NCI-H2107 treated with DMSO at 0.1 percent for 48 hours (cell line): Measurements from ENCODE around the gene SLC22A4.

Source experiments
- DNase-seq: peaks from one replicate; lab custom pipeline; 2025; ENCODE audit not compliant: unreplicated experiment; lab: John Stamatoyannopoulos, UW

The SLC22A4 gene

GRCh38 chr5:132293992-132294727 is at the start of gene SLC22A4:
Gene SLC22A4, plus strand, starts transcription at chr5:132294394. Its CDS starts 223 bp downstream, at chr5:132294617.
- peak; percentile 39 for DNase-seq

GRCh38 chr5:132245593-132245992 is 48.6 kb upstream of the SLC22A4 start:
- DNase-seq, result no peak

GRCh38 chr5:132246806-132247205 is 47.4 kb upstream of the SLC22A4 start:
- DNase-seq, result no peak

- DNase-seq, result no peak
These were observed 43.6 kb upstream of the SLC22A4 start for GRCh38 chr5:132250547-132250946.

DNA sequence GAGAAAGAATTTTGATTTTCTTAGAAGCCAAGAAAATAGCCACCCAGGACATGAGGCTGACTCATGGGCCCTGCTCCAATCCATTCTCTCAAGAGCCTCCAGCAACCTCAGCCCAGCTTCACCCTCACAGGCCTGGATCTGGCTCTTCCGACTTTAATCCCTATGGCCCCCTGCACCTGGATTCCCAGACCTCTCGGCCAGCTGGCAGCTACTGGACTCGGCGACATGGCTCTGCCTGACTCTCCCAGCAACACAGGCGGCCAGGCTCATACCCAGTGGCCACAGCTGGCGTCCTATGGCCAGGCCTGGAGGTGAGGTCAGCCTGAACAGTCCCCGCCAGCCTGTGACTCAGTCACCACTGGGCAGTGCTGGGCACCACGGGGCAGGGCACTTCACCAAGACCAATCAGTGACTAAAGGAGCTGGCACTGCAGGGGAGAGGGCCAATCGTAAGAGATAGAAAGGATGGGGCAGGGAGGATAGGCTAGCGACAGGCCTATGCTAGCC is 42.9 kb upstream of the SLC22A4 start:
- DNase-seq, result no peak

DNA sequence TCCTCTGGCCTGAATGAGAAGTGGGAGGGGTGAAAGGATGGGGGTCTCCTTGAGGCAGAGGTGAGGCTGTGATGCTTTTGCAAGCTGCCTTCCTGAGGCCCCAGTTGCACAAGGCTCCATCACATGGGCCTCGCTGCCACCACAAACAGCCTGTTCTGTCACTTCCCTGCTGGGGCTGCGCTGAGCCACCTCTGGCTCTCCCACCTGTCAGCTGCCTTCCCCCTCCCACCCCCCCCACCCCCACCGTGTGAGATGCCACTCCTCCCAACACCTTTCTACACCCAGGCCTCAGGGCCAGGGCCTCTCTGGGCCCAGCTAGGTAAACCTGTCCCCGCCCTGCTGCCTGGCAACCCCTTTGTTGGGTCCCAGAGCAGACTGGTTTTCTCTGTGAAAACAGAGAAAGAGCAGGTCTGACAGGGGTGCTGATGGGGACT is 41.2 kb upstream of the SLC22A4 start:
- DNase-seq, result no peak

DNA sequence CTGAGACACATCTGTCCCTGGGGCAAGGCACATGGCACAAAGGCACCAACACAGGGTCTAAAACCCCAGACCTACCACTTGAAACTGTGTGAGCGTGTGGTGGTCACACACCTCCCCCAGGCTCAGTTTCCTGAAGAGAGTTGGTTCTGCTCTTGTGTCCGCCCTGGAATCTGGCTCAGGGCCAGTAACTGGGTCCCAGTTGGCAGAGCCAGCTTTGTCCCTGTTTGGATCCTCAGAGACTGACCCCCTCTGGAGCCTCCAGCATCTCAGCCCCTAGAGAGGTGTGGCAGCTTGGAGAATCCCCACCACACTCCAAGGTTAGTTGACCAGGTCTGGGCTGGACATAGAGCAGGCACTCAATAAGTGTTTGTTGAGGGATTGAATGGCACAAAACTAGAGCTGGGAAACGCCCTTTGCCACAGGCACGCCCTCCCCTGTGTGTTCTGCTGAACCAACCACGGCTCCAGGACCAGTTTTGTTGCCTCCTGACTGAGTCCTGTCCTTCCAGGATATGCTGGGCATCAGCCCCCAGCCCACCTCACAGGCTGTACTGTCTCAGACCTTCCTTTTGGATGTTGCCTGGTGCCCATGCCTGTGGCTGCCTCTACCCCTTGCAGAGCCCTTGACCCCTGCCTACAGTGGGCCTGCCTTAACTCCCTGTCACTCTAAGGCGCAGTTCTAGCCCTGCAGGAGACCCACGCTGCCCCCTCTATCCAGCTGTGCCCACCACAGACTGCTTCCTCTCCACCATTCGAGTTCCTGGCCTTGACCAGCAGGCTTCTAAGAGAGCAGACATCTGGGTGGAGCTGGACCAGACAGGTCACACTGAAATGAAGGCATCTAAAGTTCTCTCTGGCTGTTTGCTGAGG is 40.5 kb upstream of the SLC22A4 start:
- DNase-seq, result no peak

DNA sequence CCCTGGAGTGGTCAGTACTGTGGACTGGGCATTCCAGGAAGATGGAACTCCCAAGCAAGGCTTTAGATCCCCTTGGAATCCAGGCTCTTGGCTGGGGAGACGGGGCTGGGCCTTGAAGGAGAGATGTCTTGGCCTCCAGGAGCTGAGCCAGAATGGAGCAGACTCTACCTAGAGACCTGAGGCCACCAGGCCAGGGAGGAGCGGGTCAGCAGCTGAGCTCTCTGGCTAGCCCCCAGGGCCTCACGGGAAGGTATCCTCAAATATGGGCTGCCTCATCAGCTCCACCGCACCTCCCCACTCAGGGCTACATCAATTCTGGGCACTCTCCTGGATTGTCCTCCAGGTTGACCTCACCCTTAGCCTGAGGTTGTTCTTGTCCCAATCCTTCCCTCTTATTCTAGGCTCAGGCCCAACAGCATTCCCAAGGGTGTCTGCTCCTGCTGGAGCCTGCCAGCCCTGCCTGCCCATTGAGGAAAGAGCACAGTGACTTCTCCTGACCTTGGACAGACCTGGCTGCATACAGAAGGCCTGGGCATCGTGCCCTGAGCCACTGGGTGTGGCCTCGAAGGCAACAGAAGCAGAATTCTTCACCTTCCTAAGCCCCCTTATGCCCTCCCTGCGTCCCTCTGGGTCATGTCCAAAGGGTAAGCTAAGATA is 39.7 kb upstream of the SLC22A4 start:
- DNase-seq, result no peak

GRCh38 chr5:132256086-132256782 is 38.0 kb upstream of the SLC22A4 start:
- DNase-seq, result no peak

DNA sequence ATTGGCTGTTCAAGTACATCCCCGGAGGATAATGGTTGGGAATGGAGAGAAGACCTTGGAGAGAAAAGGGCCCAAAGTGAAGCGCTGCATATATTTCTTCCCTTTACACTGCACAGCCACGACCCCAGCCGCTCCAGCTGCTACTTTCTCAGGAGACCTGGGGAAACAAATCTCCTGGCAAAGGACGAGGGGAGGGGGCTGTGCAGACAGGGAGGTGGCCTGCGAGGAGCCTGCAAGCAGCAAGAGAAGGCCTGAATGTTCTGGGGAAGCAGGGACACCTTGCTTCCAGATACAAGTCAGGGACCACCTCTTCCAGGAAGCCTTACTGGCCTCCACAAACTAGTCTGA is 37.4 kb upstream of the SLC22A4 start:
- DNase-seq, result no peak

- DNase-seq, result no peak
These were observed 36.8 kb upstream of the SLC22A4 start, which contains the start of gene PDLIM4 for GRCh38 chr5:132257131-132258101. Gene PDLIM4, plus strand, starts transcription at chr5:132257696. Its CDS starts 39 bp downstream, at chr5:132257735.

DNA sequence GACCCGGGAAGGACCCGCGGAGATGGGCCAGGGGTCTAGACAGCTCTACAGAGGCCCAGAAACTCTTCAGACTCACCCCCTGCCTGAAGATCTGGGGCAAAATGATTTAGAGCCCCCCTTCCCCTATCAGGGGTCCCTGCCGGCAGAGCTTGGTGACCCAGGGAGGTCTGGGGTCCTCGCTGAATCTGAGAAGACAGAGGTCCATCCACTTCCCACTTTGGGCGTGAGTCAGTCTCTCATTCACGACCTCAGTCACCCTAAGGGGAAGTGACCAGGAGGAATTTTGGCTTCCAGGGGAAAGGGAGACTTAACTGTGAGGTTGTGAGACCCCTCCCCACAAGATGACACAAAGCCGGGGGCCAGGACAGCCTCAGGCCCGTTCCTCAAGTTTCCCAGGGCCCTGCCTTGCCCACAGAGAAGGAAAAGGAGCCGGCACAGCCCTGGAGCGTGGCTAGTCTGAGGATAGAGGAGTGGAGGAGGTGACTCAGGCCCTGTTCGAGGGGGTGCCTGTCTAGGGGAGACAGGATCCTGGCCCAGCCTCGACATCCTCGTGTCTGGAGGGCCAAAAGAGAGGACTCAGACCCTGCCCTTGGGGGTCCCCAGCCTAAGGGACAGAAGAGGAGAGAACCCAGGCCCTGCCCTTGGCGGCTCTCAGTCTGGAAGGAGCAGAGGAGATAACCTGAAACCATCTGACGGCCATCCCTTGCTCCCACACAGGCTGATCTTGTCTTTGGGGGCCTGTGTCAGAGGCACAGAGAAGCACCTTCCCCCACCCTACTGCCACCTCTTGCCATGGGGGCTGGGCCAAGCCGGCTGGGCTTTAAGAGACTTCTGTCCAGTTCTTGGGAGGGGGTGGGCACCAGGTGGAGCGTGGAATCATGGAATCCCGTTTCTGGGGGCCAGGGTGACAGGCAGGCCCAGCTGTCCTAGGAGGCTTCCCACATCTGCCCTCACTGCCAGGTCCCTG is 35.8 kb upstream of the SLC22A4 start:
- DNase-seq, result no peak

DNA sequence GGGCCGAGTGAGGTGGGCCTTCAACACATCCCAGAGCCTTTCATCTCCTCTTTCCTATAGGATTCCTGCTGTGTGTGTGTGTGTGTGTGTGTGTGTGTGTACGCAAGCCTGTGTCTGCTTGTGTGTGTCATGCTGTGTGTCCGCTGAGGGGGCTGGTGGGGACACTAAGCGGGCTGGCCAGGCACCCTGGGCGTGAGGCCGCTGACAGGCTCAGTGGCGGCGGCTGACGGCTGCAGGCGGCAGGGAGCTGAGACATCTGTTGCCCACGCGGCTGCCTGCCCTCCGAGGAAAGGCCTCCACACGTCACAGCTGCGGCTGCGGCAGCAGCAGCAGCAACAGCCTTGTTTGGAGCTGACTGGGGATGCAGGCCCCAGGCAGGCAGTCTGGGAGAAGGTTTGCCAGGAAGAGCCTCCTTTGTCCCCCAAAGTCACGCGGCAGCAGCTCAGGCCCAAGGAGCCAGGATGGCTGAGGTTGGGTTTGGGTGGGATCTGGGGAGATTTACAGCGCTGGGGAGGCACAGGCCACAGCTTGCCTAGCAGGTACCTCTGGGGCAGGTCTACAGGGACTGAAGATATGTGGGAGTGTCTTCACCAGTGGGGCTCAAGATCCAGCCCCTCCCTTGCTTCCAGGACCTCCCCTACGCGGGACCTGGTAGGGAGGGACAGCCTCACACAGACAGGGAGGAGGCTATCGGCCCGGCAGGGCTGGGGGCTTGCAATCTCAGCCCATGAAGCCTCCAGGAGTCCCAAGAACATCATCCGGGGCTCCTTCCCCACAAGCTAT is 34.9 kb upstream of the SLC22A4 start:
- DNase-seq, result no peak

DNA sequence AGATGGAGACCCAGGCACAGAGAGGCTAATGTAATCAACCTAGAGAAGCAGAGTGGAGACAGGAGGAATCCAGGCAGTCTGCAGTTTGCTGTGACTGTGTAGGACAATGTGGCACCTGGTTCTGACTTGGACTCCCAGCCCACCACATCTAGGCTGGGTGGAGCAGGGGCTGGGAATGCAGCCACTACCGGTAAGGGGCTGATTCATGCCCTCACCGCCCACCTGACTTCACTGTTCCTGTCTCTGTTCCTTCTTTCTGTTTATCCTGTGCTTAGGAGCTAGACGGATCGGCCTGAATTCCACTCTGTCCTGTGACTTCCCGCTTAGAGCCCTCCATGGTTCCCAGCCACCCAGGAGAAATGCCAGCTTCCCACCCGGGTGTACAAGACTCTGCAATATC is 34.1 kb upstream of the SLC22A4 start:
- DNase-seq, result no peak

GRCh38 chr5:132260714-132261551 is 33.3 kb upstream of the SLC22A4 start:
- no peak for DNase-seq

DNA sequence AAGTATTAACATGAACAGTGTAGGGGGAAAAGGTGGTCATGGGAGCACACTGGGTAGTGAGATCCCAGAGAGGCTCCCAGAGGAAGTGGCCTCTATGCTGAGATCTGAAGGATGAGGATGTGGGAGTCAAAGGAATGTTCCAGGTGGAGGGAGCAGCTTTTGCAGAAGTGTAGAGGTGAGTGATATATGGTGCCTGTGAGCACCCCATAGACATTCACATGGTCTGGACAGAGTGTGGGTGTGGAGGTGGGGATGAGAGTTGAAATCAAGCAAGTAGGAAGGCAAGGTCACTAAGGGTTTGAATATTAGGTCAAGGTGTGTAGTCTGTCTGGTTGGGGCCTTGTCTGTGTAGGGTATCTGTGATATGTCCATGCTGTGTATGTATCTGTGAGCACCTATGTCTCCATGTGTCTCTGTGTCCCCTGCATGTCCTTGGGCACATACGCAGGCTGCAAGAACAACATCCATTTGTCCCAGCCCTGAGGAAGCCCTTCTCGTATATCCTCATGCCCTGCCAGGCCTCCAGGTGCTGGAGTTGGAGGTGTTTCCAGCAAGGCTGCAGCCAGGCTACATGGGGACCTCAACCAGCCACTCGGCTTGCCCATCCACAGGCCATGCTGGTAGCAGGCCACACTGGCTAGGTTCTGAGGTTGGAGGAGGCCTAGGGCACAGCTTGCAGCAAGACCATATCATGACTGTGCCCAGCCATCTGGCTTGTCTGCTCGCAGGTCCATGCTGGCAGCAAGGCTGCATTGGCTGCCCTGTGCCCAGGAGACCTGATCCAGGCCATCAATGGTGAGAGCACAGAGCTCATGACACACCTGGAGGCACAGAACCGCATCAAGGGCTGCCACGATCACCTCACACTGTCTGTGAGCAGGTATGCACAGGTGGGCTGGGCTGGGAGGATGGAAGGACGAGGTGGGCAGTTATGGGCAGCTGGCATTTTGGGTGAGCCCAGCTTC is 32.0 kb upstream of the SLC22A4 start:
- DNase-seq, result no peak
